C1 segment of cervical spinal cord (tissue), 14 donors: ENCODE results near the gene CHRM4.
A peak's percentile ranks its signal among the peaks of the same experiment; 100 is the strongest.

Experiments used
- DNase-seq, 14 donors: peaks; one replicate each; lab custom pipeline; 2025; lab: John Stamatoyannopoulos, UW

Gene CHRM4

DNA sequence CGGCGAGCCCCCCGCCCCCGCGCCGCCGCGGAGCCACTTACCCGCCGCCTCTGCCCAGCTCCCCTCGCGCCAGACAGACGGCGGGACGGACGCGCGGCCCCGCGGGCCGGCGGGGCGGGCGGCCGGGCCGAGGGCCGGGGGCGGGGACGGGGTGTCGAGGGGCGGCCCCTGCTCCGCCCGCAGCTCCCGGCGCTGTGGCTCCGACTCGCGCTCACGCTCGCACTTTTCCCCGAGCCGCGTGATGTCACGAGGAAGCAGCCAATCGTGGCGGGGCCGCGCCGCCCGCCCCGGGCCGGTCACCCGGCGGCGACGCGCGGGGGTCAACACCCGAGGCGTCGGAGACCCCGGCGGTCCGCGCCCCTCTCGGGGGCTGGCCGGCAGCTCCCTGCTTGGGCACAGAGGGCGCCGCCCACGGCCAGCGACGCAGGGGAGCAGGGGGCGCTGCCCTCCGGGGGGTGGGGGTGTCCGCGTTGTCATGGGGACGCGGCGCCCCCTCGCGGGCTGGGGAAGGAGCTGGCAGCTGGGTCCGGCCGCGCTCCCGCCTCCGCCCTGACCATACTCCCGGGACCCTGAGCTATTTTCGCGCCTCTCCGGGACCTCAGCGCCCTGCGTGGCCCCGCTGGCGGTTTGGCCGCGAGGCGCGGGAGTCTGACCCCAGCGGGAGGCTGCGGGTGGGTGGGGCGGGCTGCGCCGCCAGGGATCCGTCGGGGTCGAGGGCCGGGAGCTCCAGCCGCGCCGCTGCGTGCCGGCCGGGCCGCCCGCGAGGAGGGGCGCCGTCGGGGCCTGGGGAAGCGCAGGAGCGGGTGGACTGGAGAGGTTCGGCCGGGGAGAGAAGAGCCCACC lies at the start of gene CHRM4:
TSS of gene CHRM4 (minus strand) at position 199 of the 843 bp plus-strand sequence. CDS start 5,219 bp downstream, outside the sequence.
- DNase-seq, result no peak

DNA sequence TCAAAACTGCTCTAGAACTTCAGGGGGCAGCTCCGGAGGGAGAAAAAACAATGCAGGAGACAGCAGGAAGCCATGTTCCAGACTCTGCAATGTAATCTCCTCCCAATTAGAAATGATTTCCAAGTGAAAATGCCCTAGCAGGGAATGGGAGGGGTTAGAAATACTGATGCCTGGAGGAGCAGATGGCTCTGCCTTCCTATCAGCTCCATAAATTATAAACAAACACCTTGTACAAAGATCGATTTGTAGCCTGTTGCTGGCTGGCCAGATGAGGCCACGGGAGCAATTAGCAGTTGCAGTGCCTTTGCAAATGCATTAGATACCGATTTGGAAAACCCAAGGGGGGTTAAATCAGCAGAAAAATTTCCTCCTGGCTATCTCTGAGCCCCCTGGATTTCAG lies 46.6 kb upstream of the CHRM4 start:
- peak in 1 of 14 donors; percentile 39 for DNase-seq

DNA sequence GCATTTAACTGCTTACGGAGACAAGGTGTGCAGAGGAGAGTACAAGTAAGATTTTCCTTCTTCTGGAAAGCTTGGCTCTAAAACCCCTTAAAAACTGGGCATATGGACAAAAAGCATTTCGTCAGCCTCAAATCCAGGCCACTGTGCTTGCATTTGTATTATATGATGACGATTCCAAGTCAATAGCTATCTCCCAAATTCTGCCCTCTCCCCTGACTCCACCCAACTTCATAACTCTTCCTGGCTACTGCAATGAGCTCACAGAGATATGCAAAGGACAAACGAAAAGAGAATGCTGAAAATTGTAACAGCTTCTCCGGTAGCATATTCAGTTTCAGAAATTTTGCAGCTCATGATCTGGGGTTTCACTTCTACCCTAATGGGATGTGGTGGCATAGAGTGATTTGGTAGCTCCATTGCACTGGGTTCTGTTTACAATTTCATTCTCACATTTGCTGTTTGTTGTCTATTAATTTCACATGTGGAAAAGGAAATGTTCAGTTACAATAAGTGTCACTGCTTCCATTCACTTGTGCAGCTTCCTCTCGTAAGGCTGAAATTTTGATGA lies 45.6 kb upstream of the CHRM4 start:
- DNase-seq, result peak in 1 of 14 donors; percentile 40

DNA sequence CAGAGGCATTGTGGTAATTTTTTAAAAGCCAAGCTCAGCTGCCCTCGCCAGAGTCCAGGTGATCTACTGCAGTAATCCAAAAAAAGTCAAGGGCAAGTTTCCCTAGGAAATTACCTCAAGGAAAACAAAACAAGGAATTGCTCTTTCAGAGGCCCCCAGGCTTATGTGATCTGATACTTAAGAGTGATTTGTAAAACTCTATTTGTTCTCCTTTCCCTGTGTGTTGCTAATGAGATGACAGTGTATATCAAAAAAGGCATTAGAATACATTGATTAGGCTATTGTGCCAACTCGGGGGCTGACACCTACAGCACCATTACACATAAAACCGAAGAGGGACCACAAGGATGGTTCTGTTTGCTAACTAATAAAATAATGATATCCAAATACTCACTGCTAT lies 44.5 kb upstream of the CHRM4 start:
- no peak for DNase-seq

DNA sequence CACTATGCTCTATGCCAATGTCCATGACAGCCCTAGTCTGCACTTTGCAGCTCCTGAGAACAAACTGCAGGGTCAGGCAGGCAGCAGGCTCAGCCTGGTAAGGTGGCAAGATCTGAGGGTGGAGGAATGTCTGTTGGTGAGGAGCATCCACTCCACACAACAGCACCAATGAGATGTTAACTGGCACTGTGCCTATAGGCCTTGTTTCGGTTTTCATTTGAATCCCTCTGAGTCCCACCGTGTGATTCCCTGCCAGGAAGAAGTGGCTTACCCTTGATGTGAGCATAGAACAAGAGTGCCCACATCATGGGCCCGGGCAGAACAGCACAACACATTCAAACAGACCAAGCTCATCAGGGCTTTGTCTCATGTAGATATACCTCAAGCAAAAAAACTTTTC lies 44.1 kb upstream of the CHRM4 start:
- DNase-seq, result no peak

DNA sequence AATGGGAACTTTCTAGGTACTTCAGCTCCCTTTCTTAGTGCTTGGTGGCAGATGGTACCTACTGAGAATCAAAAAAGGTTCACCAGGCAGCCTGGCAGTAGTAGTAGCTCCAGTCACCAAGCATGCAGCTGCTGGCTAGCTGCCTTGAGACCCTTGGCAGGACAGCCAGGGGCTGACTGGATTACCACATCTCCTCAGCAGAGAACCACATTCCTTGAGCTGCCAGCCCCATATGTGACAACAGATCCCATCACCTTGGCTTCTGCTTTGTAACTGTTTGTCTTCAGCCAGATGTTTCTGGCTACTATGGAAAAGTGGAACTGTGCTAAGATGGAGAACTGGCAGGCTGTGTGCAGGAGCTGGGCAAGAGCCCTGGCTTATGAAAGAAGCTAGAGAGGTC lies 39.6 kb upstream of the CHRM4 start:
- no peak for DNase-seq

DNA sequence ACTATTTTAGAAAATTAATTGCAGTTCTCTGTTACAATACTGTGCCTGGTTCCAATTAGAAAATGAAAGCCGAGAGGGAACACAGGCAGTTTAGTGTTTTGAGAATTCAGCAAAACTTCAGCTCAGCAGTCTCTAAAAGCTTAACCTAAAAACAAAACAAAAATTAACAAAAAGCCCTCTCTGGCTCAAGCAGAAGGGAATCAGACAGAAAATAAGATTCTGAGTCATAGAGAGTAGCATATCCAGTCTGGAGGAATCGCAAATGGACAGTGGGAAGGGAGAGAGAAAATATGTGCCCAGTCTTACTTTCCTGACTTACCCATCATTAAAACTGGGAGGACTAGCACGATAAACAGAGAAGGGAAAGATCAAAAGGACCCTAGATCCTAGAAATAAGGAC lies 38.1 kb upstream of the CHRM4 start:
- DNase-seq, result no peak

DNA sequence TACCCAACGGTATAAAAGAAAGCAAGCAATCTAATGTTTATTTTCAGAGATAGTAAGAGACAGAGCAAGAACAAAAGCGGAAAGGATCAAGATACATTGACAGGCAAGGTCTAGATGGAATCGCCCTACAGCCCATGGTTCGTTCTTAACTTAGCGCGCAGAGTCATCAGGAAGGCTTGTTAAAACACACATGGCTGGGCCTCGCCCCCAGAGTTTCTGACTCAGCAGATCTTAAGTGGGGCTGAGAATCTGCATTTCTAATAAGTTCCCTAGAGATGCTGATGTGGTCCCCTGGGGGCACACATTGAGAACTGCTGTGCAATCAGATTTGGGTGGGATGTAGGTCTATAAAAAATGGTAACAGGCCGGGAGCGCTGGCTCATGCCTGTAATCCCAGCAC lies 35.8 kb upstream of the CHRM4 start:
- DNase-seq, result no peak

DNA sequence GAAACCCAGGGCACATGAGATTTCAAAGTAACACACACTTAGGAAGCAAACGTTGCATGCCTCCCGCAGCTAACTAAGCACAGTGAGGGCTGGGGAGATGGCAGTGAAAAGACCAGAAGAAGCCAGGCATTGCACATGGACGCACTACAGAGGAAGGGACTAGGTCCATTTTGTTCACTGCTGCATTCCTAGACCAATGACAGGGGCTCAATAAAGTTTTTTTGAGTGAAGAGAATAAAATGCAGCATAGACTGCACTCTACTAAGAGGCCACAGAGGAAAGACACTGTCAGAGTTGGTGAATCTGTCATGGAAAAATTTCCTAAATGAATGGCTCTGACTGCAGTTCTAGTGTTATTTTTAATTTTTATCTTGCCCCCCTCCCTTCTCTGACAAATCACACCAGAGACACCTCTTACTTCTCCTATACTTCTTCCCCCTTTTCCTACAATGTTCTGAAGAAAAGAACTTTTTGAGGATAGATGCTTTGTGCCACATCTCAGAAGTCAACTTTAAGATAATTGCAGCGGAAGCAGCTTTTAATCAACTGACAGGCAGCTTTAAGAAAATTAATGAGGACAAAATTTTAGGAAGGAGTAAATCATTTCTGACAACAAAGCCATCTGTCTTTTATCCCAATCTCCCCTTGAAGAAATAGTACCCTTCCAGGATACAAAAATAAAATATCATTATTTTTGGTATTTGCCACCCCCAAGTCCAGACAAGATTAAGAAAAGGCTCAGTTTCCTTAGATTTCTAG lies 34.8 kb upstream of the CHRM4 start:
- no peak for DNase-seq

DNA sequence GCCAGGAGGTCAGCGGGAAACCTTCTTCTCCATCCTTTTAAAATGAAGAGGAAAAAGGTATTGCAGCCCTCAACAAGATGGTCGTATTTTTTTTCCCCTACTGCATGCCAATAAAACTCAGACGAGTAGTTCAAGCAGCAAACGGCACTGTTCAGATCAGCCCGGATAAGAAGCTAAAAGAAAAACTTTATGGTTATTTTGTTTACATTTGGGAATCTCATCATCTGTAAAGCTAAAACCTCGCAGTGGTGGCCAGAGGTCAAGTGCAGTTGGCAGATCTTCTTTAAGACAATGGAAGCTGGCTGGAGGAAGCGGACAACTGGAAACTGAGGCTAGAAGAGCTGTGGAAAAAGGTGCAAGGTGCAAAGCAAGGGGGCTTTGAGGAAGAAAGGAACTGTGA lies 31.0 kb upstream of the CHRM4 start:
- no peak for DNase-seq

DNA sequence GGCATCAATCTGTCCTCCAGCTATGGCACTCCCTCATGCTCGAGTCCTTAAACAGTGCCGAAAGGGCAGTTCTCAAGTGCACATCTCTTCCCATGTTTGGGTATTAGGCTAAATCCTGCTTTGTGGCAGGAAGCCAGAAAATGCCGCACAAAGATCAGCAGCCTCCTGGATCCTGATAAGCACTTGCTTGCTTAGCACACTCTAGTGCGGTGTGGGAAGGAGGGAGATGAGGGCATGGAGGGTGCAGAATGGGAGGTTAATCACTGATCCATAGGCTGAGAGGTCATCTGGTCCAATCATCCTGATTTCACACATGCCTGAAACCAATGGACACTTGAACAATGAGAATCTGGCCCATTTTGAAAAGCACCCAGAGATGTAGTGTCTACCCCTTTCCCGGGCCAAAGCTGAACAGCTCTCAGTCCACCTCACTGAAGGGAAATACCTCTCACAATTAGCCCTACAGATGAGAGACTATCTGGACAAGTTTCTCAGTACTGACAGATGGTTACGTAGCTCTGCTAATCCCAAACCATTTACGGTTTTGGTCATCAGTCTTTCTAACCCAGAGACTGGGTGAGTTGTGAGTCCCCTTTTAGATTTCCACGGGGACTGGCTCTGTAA lies 29.8 kb upstream of the CHRM4 start:
- DNase-seq, result peak in 1 of 14 donors; percentile 5

DNA sequence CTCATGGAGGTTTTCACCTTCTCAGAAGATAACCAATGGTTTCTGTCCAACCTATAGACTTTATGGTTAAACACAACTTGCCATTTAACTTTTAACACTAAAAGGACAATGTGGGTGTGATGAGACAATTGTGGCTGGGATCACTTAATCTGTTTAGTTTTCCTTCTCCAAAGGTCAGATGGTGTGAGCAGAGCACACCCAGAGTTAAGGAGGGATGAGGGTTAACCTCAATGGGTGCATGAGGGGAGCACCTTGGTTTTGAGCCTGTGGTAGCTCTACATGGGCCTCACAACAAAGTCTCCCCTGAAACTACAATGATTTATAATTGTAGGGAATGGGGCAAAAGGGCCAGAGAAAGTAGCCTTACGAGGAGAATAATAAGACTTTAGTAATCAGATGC lies 28.9 kb upstream of the CHRM4 start:
- DNase-seq, result no peak

DNA sequence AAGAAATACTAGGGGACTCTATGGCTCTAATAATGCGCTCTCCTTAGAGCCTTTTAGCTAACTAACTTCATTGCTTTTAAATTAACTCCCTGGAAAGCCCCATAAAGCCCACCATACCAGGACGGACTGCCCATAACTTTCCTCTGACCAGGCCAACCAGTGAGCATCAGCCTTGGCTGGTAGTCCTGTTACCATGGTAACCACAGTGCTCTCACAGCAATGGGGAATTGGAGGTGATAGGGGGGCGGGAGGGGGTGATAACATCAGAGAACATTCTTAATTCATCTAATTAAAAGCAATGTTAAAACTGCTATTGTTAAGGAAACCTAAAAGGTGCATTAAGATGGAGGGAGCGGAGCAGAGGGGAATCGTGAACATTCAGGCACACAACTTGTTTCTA lies 27.2 kb upstream of the CHRM4 start:
- DNase-seq, result no peak

DNA sequence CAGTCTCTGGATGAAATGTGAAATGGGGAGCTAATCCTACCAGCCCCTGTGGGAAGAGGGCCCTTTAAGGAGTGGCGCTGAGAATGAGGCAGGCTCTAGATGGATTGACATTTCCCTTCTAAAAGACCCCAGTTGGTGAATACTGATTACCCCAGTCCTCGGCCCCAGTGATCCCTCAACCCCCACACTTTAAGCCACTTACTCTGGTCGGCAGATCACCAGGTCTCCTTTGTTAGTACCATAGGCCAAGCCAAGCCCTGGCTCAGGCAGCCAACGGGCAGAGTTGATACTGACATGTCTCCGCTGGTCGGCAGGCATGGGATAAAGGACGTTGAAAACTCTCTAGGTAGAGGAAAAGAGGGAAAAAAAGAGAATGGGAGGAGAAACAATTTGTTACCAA lies 26.1 kb upstream of the CHRM4 start:
- no peak for DNase-seq

DNA sequence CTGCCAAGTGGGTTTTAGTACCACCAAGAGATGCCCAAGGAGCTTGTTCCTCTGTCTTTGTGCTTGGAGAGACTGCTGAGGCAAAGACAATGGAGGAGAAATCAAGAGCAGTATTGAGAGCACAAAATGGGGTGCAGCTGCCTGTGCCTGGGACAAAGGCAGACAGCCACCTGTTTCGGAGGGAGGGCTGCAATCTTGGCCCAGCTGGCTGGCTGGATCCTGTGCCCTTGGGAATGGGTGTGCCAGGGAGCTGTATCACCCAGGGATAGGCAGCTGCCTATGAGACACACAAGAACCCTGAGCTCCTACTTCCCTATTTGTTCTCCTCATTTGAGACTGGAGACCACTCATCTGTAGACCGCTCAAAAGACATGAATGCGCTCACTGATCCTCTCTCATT lies 23.3 kb upstream of the CHRM4 start:
- DNase-seq, result no peak

DNA sequence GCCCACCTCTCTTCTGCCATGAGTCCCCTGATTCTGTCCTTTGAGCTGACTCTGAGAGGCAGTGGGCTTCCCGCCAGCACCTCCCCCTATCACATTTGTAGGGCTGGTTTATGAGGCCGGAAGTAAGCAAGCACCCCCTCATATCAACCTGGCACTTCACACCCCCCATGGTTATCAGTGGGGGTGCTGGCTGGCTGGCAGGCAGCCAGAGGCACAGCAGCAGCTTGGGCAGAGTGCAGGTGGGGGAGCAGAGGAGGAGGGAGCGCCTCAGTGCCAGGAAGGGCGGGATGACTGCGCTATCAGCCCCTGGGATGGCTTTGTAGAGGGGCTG lies 22.9 kb upstream of the CHRM4 start:
- DNase-seq, result no peak

DNA sequence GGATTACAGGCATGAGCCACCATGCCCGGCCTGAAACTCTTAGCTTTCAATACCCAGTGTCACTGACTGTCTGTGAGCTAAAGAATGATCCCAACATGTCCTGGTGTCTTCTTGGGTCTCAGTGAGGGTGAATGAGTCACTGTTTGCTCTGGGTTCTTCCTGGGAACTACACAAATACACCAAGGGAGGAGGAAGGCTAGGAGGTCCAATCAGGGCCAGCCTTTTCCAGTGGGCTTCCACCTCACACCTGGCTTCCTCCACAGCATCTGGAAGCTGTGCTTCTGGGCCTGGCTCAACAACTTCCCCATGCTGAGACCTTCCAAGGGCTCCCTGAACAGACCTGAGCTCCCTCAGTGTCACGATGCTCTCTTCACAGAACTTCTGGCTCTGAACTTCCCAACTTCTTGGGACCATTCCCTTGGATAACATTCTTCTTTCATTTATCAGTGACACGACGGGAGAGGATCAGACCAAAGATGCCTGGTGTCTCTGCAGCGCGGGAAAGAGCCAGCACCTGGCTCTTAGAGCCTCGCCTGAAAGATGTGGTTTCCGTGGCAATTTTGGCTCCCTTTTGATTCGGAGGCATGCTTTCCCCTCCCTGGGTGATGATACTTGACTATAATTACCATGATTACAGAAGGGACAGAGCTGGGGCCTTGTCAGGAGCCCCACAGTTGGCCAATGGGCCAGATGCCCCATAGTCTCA lies 22.3 kb upstream of the CHRM4 start:
- DNase-seq, result no peak

DNA sequence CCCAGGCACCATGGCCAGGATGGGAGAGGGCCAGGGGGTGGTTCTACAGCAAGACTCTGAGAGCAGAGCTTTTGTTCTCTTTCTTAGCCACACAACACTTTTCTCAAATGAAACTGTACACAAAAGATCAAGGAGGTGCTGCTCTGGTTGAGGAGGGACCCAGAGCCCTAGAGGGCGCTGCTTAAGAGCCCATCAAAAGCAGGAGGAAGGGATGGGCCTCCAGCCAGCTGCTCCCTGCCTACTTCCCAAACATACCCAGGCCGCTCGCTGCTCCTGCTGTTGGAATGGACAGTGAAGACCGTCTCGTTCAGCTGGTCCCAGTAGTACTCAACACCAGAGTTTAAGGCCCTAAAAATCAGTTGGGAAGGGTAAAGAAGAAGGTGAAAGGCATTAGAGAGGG lies 18.4 kb upstream of the CHRM4 start:
- no peak for DNase-seq

DNA sequence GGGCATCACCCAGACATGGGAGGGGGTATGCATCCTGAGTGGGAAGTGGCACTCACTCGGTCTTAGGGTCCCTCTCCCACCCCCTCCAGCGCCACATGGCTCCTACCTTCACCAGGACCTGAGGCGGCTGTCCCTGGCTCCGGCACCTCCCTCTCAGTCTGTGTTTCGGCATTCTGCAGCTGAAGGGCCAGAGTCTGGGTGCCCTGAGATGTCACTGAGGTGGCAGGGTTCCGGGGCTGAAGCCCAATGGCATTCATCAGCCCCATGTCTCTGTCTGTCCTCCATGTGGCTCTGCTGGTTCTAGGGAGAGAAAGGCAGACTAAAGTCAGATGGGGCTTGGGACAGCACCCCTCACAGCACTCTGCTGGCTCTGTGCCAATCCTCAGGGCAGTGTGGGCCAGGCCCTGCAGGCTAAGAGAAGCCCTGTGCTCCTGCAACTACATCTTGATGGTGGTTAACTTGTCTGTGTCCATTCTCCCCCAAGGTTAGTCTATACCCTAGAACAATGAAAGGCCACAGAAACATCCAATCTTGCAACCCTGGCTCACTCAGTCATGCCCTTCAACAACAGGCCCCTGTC lies 16.9 kb upstream of the CHRM4 start:
- DNase-seq, result no peak

DNA sequence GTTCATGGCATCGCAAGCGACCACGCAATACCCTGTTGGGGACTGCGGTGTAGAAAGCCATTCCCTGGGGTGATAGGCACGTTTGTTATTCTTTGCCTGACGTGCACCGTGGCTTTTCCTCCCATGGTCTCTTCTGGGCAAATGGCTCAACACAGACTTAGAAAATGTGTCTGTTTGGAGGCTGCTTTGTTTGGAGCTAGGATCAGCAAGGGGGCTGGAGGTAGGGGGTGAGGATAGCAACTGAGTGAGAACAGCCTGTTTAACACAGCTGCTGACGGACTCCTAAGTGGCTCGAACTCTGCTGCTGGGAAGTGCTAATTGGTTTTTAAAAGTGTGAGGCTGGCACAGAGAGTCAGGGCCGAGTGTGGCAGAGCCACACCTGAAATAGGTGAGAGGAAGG lies 16.1 kb upstream of the CHRM4 start:
- no peak for DNase-seq

DNA sequence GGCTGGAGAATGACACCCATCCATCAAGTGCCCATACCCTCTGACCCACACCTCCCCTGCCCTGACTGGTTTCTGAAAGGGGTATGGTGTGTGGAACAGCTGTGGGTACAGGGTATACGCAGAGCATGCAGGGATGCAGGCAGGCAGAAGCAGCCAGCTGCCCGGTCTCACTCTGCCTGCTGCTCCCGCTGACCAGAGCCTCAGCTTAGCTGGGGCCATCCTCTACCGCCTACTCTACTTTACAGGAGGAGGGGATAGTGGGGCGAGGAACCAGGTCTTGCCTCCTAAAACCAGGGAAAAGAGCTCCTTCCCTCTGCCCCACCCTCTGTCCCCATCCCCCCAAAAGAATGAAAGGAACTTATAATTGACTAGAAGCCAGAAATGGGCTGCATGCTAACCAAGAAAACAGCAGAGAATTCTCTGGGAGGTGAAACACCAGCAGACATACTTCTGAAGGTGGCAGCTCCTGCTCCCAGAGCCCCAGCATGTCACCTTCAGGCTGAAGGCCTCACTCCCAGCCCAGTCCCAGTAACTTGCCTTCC lies 13.0 kb upstream of the CHRM4 start:
- DNase-seq, result no peak
